SU-DHL-6 (cell line): ENCODE measurements around the gene TSLP.

Experiments used
- H2AFZ ChIP-seq: fragments of 200-600 bp; sonication (generic); 2 replicates; pipeline ENCODE4 v1.6.1; 2014; ENCODE audit warnings: low read depth, mild to moderate bottlenecking, moderate library complexity, mixed read lengths, antibody characterized with exemption, low read length; ENCODE audit not compliant: severe bottlenecking
- H3F3A ChIP-seq: fragments of 200-600 bp; shearing (Covaris generic); 2 replicates; pipeline ENCODE4 v1.6.0; 2016; ENCODE audit warnings: antibody characterized with exemption, mild to moderate bottlenecking; ENCODE audit not compliant: insufficient read depth
- H3K27ac ChIP-seq: fragments of 200-600 bp; sonication (generic); 2 replicates; pipeline ENCODE4 v1.5.1; 2016; ENCODE audit warnings: low read depth, mild to moderate bottlenecking, low read length, moderate library complexity, mixed read lengths
- H3K27me3 ChIP-seq: fragments of 200-600 bp; sonication (generic), shearing (Covaris generic); 2 replicates; pipeline ENCODE4 v1.6.0; 2014; ENCODE audit warnings: mild to moderate bottlenecking, low read length
- H3K36me3 ChIP-seq: fragments of 200-600 bp; sonication (generic); 2 replicates; pipeline ENCODE4 v1.6.1; 2014; ENCODE audit warnings: mild to moderate bottlenecking, low read length, mixed read lengths
- H3K4me2 ChIP-seq: fragments of 300-600, 200-600 bp; shearing (Covaris generic), sonication (generic); 2 replicates; pipeline ENCODE4 v1.6.0; 2014; ENCODE audit warnings: low read length, low read depth, mild to moderate bottlenecking; ENCODE audit not compliant: poor library complexity, severe bottlenecking
- H3K4me3 ChIP-seq: fragments of 200-600 bp; sonication (generic); 2 replicates; pipeline ENCODE4 v1.5.1; 2014; ENCODE audit warnings: antibody characterized with exemption, low read length, mild to moderate bottlenecking, mixed read lengths; ENCODE audit not compliant: insufficient read depth, poor library complexity, severe bottlenecking
- H3K79me2 ChIP-seq: fragments of 200-600 bp; sonication (generic); 2 replicates; pipeline ENCODE4 v1.6.1; 2014; ENCODE audit warnings: mild to moderate bottlenecking, low read length, moderate library complexity; ENCODE audit not compliant: insufficient read depth
- H3K9ac ChIP-seq: fragments of 200-600 bp; sonication (generic); 2 replicates; pipeline ENCODE4 v1.7.0; 2014; ENCODE audit warnings: mild to moderate bottlenecking, low read length
- H3K9me2 ChIP-seq: fragments of 200-600 bp; sonication (generic); replicated peaks from 2 replicates; pipeline ENCODE4 v1.6.1; 2014; ENCODE audit warnings: low read length; ENCODE audit not compliant: insufficient read depth
- H3K9me3 ChIP-seq: fragments of 200-600 bp; sonication (generic); 2 replicates; pipeline ENCODE4 v1.6.1; 2014; ENCODE audit warnings: low read length, mixed read lengths; ENCODE audit not compliant: insufficient read depth
- H4K20me1 ChIP-seq: fragments of 200-600 bp; sonication (generic); 2 replicates; pipeline ENCODE4 v1.6.1; 2014; ENCODE audit warnings: low read depth, mild to moderate bottlenecking, antibody characterized with exemption, low read length, moderate library complexity, mixed read lengths
- EZH2phosphoT487 ChIP-seq: fragments of 200-600 bp; sonication (generic), shearing (Covaris generic); conservative IDR thresholded peaks from 2 replicates; pipeline ENCODE4 v1.6.1; 2018; ENCODE audit warnings: mild to moderate bottlenecking, antibody characterized with exemption, low read length, moderate library complexity, mixed read lengths
- TF ChIP-seq, protein P1 (sequence below): fragments of 200-600 bp; sonication (generic); IDR thresholded peaks from one replicate; pipeline ENCODE4 v1.5.1; 2017; ENCODE audit warnings: antibody characterized with exemption, mild to moderate bottlenecking, low read length, moderate library complexity; ENCODE audit not compliant: insufficient read depth, poor library complexity, severe bottlenecking

TSLP gene

DNA sequence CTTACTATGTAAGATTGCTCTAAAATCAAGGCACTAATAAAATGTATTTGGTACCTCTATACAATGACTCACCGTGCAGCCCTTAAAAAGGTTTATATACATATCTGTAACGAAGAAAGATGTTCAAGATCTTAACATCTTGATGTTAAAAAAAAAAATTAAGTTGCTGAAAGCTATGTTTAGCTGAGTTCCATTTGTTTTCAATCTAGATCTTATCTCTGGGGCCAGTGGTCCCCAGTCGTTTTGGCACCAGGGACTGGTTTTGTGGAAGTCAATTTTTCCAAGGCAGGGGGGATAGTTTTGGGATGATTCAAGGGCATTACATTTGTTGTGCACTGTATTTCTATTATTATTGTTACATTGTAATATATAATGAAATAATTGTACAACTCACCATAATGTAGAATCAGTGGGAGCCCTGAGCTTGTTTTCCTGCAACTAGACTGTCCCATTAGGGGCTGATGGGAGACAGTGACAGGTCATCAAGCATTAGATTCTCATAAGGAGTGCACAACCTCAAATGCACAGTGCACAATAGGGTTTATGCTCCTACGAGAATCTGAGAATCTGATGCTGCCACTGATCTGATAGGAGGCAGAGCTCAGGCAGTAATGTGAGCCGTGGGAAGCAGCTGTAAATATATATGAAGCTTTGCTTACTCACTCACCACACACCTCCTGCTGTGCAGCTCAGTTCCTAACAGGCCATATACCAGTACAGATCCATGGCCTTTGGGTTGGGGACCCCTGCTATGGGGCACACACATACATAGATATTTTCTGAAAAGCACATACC is 27.6 kb upstream of the TSLP start:
- H3K27ac ChIP-seq: no peak overlapping the region
- H3K79me2 ChIP-seq: no peaks in the 10 kb centered on the region
- no peaks in the 10 kb centered on the region for H3K36me3 ChIP-seq
- H3K9me2 ChIP-seq: no peaks in the 10 kb centered on the region
- no peaks in the 10 kb centered on the region for H4K20me1 ChIP-seq
- no peaks in the 10 kb centered on the region for H3F3A ChIP-seq
- no peak overlapping the region for H3K4me2 ChIP-seq
- H3K9me3 ChIP-seq: no peaks in the 10 kb centered on the region
- no peak overlapping the region for H2AFZ ChIP-seq
- no peak overlapping the region for H3K4me3 ChIP-seq
- no peak overlapping the region for H3K9ac ChIP-seq
- TF ChIP-seq, protein P1, sequence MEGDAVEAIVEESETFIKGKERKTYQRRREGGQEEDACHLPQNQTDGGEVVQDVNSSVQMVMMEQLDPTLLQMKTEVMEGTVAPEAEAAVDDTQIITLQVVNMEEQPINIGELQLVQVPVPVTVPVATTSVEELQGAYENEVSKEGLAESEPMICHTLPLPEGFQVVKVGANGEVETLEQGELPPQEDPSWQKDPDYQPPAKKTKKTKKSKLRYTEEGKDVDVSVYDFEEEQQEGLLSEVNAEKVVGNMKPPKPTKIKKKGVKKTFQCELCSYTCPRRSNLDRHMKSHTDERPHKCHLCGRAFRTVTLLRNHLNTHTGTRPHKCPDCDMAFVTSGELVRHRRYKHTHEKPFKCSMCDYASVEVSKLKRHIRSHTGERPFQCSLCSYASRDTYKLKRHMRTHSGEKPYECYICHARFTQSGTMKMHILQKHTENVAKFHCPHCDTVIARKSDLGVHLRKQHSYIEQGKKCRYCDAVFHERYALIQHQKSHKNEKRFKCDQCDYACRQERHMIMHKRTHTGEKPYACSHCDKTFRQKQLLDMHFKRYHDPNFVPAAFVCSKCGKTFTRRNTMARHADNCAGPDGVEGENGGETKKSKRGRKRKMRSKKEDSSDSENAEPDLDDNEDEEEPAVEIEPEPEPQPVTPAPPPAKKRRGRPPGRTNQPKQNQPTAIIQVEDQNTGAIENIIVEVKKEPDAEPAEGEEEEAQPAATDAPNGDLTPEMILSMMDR: no peak
- TF ChIP-seq EZH2phosphoT487: no peak
- no peaks in the 10 kb centered on the region for H3K27me3 ChIP-seq

DNA sequence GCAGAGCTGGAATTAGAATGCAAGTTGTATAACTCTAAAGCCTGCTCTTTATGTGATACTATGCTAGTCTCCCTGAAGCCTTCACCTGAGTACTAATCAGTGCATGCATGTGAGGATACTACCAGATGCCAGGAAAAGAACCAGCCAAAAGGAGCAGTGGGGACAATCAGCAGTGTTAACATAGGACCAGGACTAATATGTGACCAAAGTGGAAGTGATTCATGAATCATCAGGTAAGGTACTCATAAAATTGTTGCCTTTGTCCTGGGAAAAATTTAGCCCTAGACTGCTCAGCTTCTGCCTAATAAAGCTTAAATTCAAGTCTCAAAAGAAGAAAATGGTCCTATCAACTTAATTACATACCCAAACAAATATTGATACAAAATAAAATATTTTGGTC is 13.4 kb upstream of the TSLP start:
- H4K20me1 ChIP-seq: no peaks in the 10 kb centered on the region
- H2AFZ ChIP-seq: no peak overlapping the region
- H3F3A ChIP-seq: no peaks in the 10 kb centered on the region
- H3K27ac ChIP-seq: no peak overlapping the region
- H3K9me2 ChIP-seq: no peaks in the 10 kb centered on the region
- H3K4me2 ChIP-seq: no peak overlapping the region
- no peaks in the 10 kb centered on the region for H3K27me3 ChIP-seq
- no peaks in the 10 kb centered on the region for H3K9me3 ChIP-seq
- TF ChIP-seq EZH2phosphoT487: no peak
- TF ChIP-seq, protein P1: no peak
- H3K79me2 ChIP-seq: no peaks in the 10 kb centered on the region
- H3K9ac ChIP-seq: no peak overlapping the region
- H3K4me3 ChIP-seq: no peak overlapping the region
- no peaks in the 10 kb centered on the region for H3K36me3 ChIP-seq

- H3K9ac ChIP-seq: no peak overlapping the region
- no peak overlapping the region for H3K27ac ChIP-seq
- no peak overlapping the region for H3K4me2 ChIP-seq
- no peaks in the 10 kb centered on the region for H3K27me3 ChIP-seq
- H3K36me3 ChIP-seq: no peaks in the 10 kb centered on the region
- no peaks in the 10 kb centered on the region for H4K20me1 ChIP-seq
- H3K9me3 ChIP-seq: no peaks in the 10 kb centered on the region
- no peaks in the 10 kb centered on the region for H3F3A ChIP-seq
- H3K9me2 ChIP-seq: no peaks in the 10 kb centered on the region
- H3K79me2 ChIP-seq: no peaks in the 10 kb centered on the region
- H3K4me3 ChIP-seq: no peak overlapping the region
- TF ChIP-seq EZH2phosphoT487: no peak
- TF ChIP-seq, protein P1: no peak
- H2AFZ ChIP-seq: no peak overlapping the region
Observed at GRCh38 chr5:111060169-111060568, 11.3 kb upstream of the TSLP start.
